MM.1S (cell line): ENCODE data around the gene HSD17B11.

Source experiments
- EZH2 ChIP-seq: fragments of 300-600 bp; sonication (generic); optimal IDR thresholded peaks from 2 replicates; pipeline ENCODE3; 2017; ENCODE audit warnings: low read depth, mild to moderate bottlenecking, antibody characterized with exemption, low read length, mixed read lengths
- TF ChIP-seq, protein P1 (sequence below): fragments of 300-600 bp; sonication (generic); IDR thresholded peaks from 2 replicates; pipeline ENCODE4 v1.5.1; 2016; ENCODE audit warnings: antibody characterized with exemption, low read length, mixed read lengths

DNA sequence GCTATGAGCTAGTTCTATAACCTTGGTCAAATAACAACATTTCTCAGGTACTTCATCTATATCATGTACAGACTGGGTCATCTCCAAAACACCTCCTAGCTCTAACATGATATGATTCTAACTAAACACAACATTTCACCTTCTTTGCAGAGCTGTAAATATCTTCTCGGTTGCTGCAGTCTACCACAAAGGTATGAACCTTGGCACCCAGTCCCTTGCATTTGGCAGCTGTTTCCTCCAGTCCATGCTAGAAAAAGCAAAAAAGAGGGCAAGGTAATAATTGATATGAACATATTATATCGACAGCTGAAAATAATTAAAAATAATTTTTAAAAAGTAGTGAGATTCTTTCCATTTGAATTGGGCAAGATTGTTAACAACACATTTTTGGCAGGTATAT, 8.9 kb downstream of the HSD17B11 start:
- TF ChIP-seq, protein P1, sequence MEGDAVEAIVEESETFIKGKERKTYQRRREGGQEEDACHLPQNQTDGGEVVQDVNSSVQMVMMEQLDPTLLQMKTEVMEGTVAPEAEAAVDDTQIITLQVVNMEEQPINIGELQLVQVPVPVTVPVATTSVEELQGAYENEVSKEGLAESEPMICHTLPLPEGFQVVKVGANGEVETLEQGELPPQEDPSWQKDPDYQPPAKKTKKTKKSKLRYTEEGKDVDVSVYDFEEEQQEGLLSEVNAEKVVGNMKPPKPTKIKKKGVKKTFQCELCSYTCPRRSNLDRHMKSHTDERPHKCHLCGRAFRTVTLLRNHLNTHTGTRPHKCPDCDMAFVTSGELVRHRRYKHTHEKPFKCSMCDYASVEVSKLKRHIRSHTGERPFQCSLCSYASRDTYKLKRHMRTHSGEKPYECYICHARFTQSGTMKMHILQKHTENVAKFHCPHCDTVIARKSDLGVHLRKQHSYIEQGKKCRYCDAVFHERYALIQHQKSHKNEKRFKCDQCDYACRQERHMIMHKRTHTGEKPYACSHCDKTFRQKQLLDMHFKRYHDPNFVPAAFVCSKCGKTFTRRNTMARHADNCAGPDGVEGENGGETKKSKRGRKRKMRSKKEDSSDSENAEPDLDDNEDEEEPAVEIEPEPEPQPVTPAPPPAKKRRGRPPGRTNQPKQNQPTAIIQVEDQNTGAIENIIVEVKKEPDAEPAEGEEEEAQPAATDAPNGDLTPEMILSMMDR, result no peak
- no peak for TF ChIP-seq EZH2
